Measurements from ENCODE around the gene PPAN. TPM values are rescaled to one million over a fixed set of nuclear protein-coding genes. Genes with fewer than 3 reads are reported as not detected.

The PPAN gene
- total and polyA plus RNA-seq, 4 donors: 13.1 to 30.9 (median 24.5) TPM

GRCh38 chr19:10114651-10115391, 8.7 kb downstream of the PPAN start:
- Histone ChIP-seq H3K9me3 (ENCODE audit: control insufficient read depth, low read length) (no peaks in the 10 kb centered on the region), H3K27me3 (ENCODE audit: control insufficient read depth in 1 of 2, insufficient read depth in 2 of 2, low read length in 1 of 2) (no peaks in the 10 kb centered on the region), H3K27ac (ENCODE audit: low read depth in 1 of 2, low read length in 2 of 2) (no peak overlapping the region), H3K4me3 (ENCODE audit: low read length in 2 of 2) (no peak overlapping the region), H3K4me1 (ENCODE audit: control insufficient read depth in 1 of 2, insufficient read depth in 2 of 2, low read length in 2 of 2) (no peaks in the 10 kb centered on the region), H3K36me3 (ENCODE audit: control insufficient read depth in 1 of 2, insufficient read depth in 2 of 2, low read length in 1 of 2) (peaks cover 0 to 3% of the 10 kb centered on the region in 2 donors)
- intact Hi-C loops (cut with DNase I): loop anchor here in 1 of 2 donors (10.0 kb wide), 1 partner anchor 180 kb away; the partner anchor contains the start of gene OLFM2
- DNase-seq (peak in 1 of 2 donors; percentile 50), ATAC-seq (ENCODE audit: low FRiP score) (no peak)
- 66 to 72% methylated on average over 26 of the region's 26 CpGs for WGBS, 2 donors

DNA sequence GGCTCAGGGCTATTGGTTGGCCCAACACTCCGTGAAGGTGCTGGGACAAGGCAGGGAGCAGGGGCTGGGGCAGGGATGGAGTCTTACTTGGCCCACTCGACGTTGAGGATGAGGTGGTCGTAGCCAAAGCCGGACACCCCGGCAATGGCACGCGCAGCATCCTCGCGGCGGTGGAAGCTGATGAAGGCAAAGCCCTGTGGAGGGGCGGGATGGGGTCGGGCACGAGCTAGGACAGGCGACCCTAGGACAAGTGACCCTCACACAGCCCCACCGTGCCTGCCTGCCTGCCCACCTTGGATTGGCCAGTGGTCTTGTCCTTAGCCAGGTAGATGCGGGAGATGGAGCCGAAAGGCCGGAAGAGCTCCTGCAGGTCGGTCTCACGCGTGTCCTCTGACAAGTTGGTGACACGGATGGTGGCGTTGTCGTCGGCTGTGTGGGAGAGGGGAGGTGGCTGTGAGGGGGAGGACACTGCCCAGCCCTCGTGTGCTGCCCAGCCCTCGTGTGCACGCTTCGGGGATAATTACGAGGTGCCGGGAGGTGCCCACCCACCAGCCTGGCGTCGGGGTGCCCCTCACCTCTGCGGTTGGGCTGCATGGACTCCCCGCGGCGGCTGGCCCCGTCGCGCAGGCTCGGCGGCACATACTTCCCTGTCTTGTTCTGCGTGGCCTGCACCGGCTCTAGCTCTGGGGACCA, 9.4 kb downstream of the PPAN start:
- ATAC-seq (ENCODE audit: low FRiP score): no peak
- H3K36me3 ChIP-seq (ENCODE audit: control insufficient read depth in 1 of 2, insufficient read depth in 2 of 2, low read length in 1 of 2): peaks cover 0 to 2% of the 10 kb centered on the region in 2 donors

GRCh38 chr19:10116085-10116865, 10.1 kb downstream of the PPAN start:
- H3K4me1 ChIP-seq (ENCODE audit: control insufficient read depth in 1 of 2, insufficient read depth in 2 of 2, low read length in 2 of 2): no peaks in the 10 kb centered on the region
- DNase-seq (no peak), ATAC-seq (ENCODE audit: low FRiP score) (no peak)
- H3K36me3 ChIP-seq (ENCODE audit: control insufficient read depth in 1 of 2, insufficient read depth in 2 of 2, low read length in 1 of 2): peaks cover 0 to 2% of the 10 kb centered on the region in 2 donors
- intact Hi-C loops (cut with DNase I): loop anchor here in 1 of 2 donors (10.0 kb wide), 1 partner anchor 181 kb away; the partner anchor contains the start of gene OLFM2
- no peaks in the 10 kb centered on the region for H3K27me3 ChIP-seq (ENCODE audit: control insufficient read depth in 1 of 2, insufficient read depth in 2 of 2, low read length in 1 of 2)
- no peak overlapping the region for H3K4me3 ChIP-seq (ENCODE audit: low read length in 2 of 2)
- H3K9me3 ChIP-seq (ENCODE audit: control insufficient read depth, low read length): no peaks in the 10 kb centered on the region
- no peak overlapping the region for H3K27ac ChIP-seq (ENCODE audit: low read depth in 1 of 2, low read length in 2 of 2)
- WGBS, 2 donors: 82 to 86% methylated on average over 35 of the region's 35 CpGs

More for the DNA sequence above, 9.4 kb downstream of the PPAN start:
- intact Hi-C loops (cut with DNase I): loop anchor here in 1 of 2 donors (10.0 kb wide), 1 partner anchor 181 kb away; the partner anchor contains the start of gene OLFM2
- no peaks in the 10 kb centered on the region for H3K9me3 ChIP-seq (ENCODE audit: control insufficient read depth, low read length)
- no peak overlapping the region for H3K27ac ChIP-seq (ENCODE audit: low read depth in 1 of 2, low read length in 2 of 2)
- no peaks in the 10 kb centered on the region for H3K27me3 ChIP-seq (ENCODE audit: control insufficient read depth in 1 of 2, insufficient read depth in 2 of 2, low read length in 1 of 2)
- H3K4me3 ChIP-seq (ENCODE audit: low read length in 2 of 2): no peak overlapping the region
- DNase-seq: peak in 1 of 2 donors; percentile 50
- WGBS, 2 donors: 86 to 88% methylated on average over 45 of the region's 45 CpGs
- H3K4me1 ChIP-seq (ENCODE audit: control insufficient read depth in 1 of 2, insufficient read depth in 2 of 2, low read length in 2 of 2): no peaks in the 10 kb centered on the region

DNA sequence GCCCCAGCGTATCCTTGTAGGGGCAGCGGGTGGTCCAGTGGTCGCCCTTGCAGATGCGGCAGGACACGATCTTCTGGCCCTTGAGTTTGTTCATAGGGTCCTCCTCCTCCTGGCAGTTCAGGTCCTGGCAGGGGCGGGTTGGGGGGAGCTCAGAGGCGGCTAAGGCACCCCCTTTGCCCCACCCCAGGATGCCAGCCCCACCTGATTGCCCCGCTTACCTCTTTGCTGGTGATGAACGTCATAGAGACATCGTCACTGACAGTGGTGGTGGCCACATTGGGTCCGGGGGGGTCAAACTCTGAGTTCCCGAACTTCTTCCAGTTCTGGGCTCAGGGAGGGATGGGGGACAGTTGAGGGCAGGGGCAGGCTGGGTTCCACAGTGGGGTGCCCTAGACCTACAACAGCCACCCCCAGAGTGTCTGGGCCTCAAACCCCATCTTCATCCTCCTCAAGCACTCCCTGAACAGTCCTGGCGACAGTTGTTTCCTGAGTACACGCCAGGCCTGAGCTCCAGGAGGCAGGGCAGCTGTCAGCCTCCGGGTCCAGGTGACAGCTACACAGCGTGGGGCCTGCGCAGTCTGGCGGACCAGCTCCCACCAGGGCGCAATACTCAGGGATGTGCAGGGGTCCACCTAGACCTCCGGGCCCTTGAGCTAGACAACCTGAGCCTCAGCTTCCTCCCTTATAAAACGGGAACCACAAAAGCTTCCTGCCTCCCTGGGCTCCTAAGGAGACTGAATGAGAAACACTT, 10.9 kb downstream of the PPAN start:
- Histone ChIP-seq H3K9me3 (ENCODE audit: control insufficient read depth, low read length) (no peaks in the 10 kb centered on the region), H3K36me3 (ENCODE audit: control insufficient read depth in 1 of 2, insufficient read depth in 2 of 2, low read length in 1 of 2) (peaks cover 0 to 2% of the 10 kb centered on the region in 2 donors), H3K27ac (ENCODE audit: low read depth in 1 of 2, low read length in 2 of 2) (no peak overlapping the region), H3K27me3 (ENCODE audit: control insufficient read depth in 1 of 2, insufficient read depth in 2 of 2, low read length in 1 of 2) (no peaks in the 10 kb centered on the region), H3K4me1 (ENCODE audit: control insufficient read depth in 1 of 2, insufficient read depth in 2 of 2, low read length in 2 of 2) (no peaks in the 10 kb centered on the region), H3K4me3 (ENCODE audit: low read length in 2 of 2) (no peak overlapping the region)
- intact Hi-C loops (cut with DNase I): loop anchor here in 1 of 2 donors (10.0 kb wide), 1 partner anchor 182 kb away; the partner anchor contains the start of gene OLFM2
- DNase-seq (no peak), ATAC-seq (ENCODE audit: low FRiP score) (no peak)
- WGBS, 2 donors: 90 to 92% methylated on average over 21 of the region's 21 CpGs

- intact Hi-C loops (cut with DNase I): loop anchor here in 1 of 2 donors (10.0 kb wide), 1 partner anchor 184 kb away; the partner anchor contains the start of gene OLFM2
- no peak for ATAC-seq (ENCODE audit: low FRiP score)
- 45% methylated on average over 12 of the region's 12 CpGs for WGBS, 2 donors
- Histone ChIP-seq H3K27ac (ENCODE audit: low read depth in 1 of 2, low read length in 2 of 2) (no peak overlapping the region), H3K4me3 (ENCODE audit: low read length in 2 of 2) (peak overlapping the region; percentile 58 to 64), H3K9me3 (ENCODE audit: control insufficient read depth, low read length) (no peaks in the 10 kb centered on the region), H3K4me1 (ENCODE audit: control insufficient read depth in 1 of 2, insufficient read depth in 2 of 2, low read length in 2 of 2) (no peaks in the 10 kb centered on the region), H3K36me3 (ENCODE audit: control insufficient read depth in 1 of 2, insufficient read depth in 2 of 2, low read length in 1 of 2) (peaks cover 0 to 2% of the 10 kb centered on the region in 2 donors), H3K27me3 (ENCODE audit: control insufficient read depth in 1 of 2, insufficient read depth in 2 of 2, low read length in 1 of 2) (no peaks in the 10 kb centered on the region)
- no peak for DNase-seq
These were observed 12.8 kb downstream of the PPAN start for GRCh38 chr19:10118960-10119359.

DNA sequence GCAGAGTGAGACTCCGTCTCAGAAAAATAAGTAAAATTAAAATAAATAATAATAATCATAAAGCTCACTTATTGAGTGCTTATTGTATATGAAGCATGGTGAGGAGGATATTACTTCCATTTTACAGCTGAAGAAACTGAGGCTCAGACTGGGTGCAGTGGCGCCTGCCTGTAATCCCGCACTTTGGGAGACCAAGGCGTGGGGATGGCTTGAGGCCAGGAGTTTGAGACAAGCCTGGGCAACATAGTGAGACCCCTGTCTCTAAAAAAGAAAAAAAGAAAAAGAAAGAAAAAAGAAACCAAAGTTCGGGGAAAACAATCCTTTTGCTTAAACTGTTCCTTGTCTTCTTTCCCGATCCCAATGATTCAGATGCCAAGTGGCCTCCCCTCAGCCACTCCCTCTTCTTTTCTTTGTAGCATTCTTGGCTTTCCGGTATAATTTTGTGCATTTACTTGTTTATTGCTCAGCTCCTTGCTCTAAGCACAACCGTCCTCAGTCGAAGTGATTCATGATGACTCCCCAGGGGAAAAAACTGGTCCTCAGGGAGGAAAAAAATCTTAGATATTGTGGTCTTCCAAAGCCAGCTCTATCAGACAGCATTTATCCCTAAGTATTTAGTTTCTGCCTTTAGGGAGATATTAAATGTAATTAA, 14.5 kb downstream of the PPAN start:
- H3K27me3 ChIP-seq (ENCODE audit: control insufficient read depth in 1 of 2, insufficient read depth in 2 of 2, low read length in 1 of 2): no peaks in the 10 kb centered on the region
- no peak overlapping the region for H3K4me3 ChIP-seq (ENCODE audit: low read length in 2 of 2)
- no peak overlapping the region for H3K27ac ChIP-seq (ENCODE audit: low read depth in 1 of 2, low read length in 2 of 2)
- H3K4me1 ChIP-seq (ENCODE audit: control insufficient read depth in 1 of 2, insufficient read depth in 2 of 2, low read length in 2 of 2): no peaks in the 10 kb centered on the region
- no peak for DNase-seq
- H3K9me3 ChIP-seq (ENCODE audit: control insufficient read depth, low read length): no peaks in the 10 kb centered on the region
- peaks cover 0 to under 1% of the 10 kb centered on the region in 2 donors for H3K36me3 ChIP-seq (ENCODE audit: control insufficient read depth in 1 of 2, insufficient read depth in 2 of 2, low read length in 1 of 2)
- intact Hi-C loops (cut with DNase I): no loop called here
- 47 to 49% methylated on average over 9 of the region's 9 CpGs for WGBS, 2 donors
- ATAC-seq (ENCODE audit: low FRiP score): no peak

DNA sequence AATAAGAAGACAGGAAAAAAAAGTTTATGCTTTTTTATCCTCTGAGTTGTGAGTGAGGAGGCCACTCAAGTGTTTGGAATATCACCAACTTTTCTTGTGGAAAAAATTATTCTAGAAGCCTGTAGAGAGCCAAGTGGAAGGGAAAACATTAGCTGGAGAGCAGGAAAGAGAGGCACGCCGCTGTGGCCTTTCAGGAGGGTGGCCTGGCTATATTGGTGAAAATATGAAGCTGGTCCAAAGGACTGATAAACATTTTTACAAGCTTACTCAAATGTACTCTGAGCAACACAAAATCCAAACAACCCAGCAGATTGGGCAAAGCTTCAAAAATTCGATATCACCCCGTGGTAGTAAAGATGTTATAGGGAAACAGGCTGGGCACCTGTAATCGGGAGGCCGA, 15.9 kb downstream of the PPAN start:
- peak overlapping the region; percentile 60 to 84 for H3K27ac ChIP-seq (ENCODE audit: low read depth in 1 of 2, low read length in 2 of 2)
- DNase-seq: peak in 1 of 2 donors; percentile 67
- no peaks in the 10 kb centered on the region for H3K9me3 ChIP-seq (ENCODE audit: control insufficient read depth, low read length)
- no peaks in the 10 kb centered on the region for H3K36me3 ChIP-seq (ENCODE audit: control insufficient read depth in 1 of 2, insufficient read depth in 2 of 2, low read length in 1 of 2)
- H3K4me1 ChIP-seq (ENCODE audit: control insufficient read depth in 1 of 2, insufficient read depth in 2 of 2, low read length in 2 of 2): no peaks in the 10 kb centered on the region
- 5 to 6% methylated on average over 6 of the region's 6 CpGs for WGBS, 2 donors
- ATAC-seq (ENCODE audit: low FRiP score): peak; percentile 51
- H3K27me3 ChIP-seq (ENCODE audit: control insufficient read depth in 1 of 2, insufficient read depth in 2 of 2, low read length in 1 of 2): no peaks in the 10 kb centered on the region
- intact Hi-C loops (cut with DNase I): no loop called here
- H3K4me3 ChIP-seq (ENCODE audit: low read length in 2 of 2): no peak overlapping the region

All from aorta (tissue), 5 donors.